ENCODE data around the gene SLC36A3.

DNA sequence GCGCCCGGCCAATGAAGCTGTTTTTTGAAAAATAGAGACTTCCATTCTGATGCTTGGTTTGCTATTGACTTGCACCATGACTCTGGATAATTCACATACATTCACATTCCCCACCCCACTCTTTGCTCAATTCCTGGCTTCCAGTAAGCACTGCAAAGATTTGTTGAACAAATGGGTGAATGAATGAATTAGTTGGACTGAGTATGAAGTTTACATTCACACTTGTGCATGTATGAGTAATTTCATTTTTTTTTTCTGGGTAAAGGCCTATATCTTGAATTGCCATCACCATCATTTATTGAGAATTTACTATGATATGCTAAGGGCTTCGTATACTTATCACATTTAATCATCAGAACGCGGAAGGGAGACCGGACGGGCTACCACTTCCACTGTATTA lies 65.9 kb downstream of the SLC36A3 start:
- no peak for TF ChIP-seq EZH2 (IDR thresholded peaks at IDR 0.05; ENCODE audit: borderline replicate concordance, insufficient read depth, low read depth, low read length, poor library complexity, severe bottlenecking)
- TF ChIP-seq, protein P1, sequence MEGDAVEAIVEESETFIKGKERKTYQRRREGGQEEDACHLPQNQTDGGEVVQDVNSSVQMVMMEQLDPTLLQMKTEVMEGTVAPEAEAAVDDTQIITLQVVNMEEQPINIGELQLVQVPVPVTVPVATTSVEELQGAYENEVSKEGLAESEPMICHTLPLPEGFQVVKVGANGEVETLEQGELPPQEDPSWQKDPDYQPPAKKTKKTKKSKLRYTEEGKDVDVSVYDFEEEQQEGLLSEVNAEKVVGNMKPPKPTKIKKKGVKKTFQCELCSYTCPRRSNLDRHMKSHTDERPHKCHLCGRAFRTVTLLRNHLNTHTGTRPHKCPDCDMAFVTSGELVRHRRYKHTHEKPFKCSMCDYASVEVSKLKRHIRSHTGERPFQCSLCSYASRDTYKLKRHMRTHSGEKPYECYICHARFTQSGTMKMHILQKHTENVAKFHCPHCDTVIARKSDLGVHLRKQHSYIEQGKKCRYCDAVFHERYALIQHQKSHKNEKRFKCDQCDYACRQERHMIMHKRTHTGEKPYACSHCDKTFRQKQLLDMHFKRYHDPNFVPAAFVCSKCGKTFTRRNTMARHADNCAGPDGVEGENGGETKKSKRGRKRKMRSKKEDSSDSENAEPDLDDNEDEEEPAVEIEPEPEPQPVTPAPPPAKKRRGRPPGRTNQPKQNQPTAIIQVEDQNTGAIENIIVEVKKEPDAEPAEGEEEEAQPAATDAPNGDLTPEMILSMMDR (IDR thresholded peaks at IDR 0.05): no peak
